Sigmoid colon (tissue), 7 donors: Measurements from ENCODE around the gene PAQR8. TPM values are rescaled to one million over a fixed set of nuclear protein-coding genes. Genes with fewer than 3 reads are reported as not detected.

ENCODE experiments used
- DNase-seq: peaks from one replicate; pipeline ENCODE4 v3.0.0-alpha.2; 2019
- H3K27ac ChIP-seq, 4 donors: fragments of 200-600 bp; sonication (generic); one replicate each; pipeline ENCODE4 v1.5.1; 2016 to 2019; ENCODE audit warnings: mild to moderate bottlenecking in 1 of 4
- H3K27me3 ChIP-seq, 3 donors: fragments of 200-600 bp; sonication (generic); one replicate each; pipeline ENCODE4 v1.5.1; 2019; ENCODE audit warnings: mild to moderate bottlenecking in 1 of 3
- H3K36me3 ChIP-seq, 4 donors: fragments of 200-600 bp; sonication (generic); one replicate each; pipeline ENCODE4 v1.5.1; 2016 to 2019
- H3K4me1 ChIP-seq, 4 donors: fragments of 200-600 bp; sonication (generic); one replicate each; pipeline ENCODE4 v1.5.1; 2017 to 2019
- H3K4me3 ChIP-seq, 4 donors: fragments of 200-600 bp; sonication (generic); one replicate each; pipeline ENCODE4 v1.5.1; 2017 to 2019; ENCODE audit warnings: mild to moderate bottlenecking in 2 of 4, moderate library complexity in 1 of 4
- H3K9me3 ChIP-seq, 4 donors: fragments of 200-600 bp in 3 of 4; sonication (generic) in 3 of 4; one replicate each; pipeline versions ENCODE4 v1.5.1 to v1.6.1; 2013 to 2019
- EP300 ChIP-seq, 4 donors: sonication (generic); formaldehyde crosslinking; IDR thresholded peaks; one replicate each; pipeline ENCODE4 v1.6.1; 2017; ENCODE audit warnings: antibody characterized with exemption in 4 of 4
- POLR2A ChIP-seq, 2 donors: fragments of 450-650 bp; IDR thresholded peaks; one replicate each; pipeline ENCODE4 v1.6.1; 2016; ENCODE audit warnings: antibody characterized with exemption in 2 of 2, mild to moderate bottlenecking in 2 of 2, moderate library complexity in 2 of 2
- POLR2AphosphoS5 ChIP-seq, 4 donors: sonication (generic); formaldehyde crosslinking; IDR thresholded peaks; one replicate each; pipeline ENCODE4 v1.6.1; 2017; ENCODE audit warnings: antibody characterized with exemption in 4 of 4
- WGBS, 2 donors: extraction: QIAGEN DNeasy Blood & Tissue Kit; methylation state at CpG; one replicate each; pipeline ENCODE4 v1.1.7; 2013; 5-methylcytosine and 5-hydroxymethylcytosine counted together
- intact Hi-C: fragments of 100-400 bp; cut with DNase I; formaldehyde crosslinking; loops from one replicate; pipeline ENCODE4 v1.15.1; 2023
- polyA plus RNA-seq, 3 donors: library from polyadenylated mRNA; stranded (reverse); fragments of 200-250 nt; gene quantifications; one replicate each; pipeline ENCODE4 v1.2.3, GENCODE V29; 2013
- total RNA-seq, 4 donors: library from RNA; depleted of rRNA; stranded (reverse); fragments of >200 nt; gene quantifications; one replicate each; pipeline ENCODE4 v1.1.0, GENCODE V29; 2016
- TF ChIP-seq, protein P1 (sequence below), 4 experiments: fragments of 450-650 bp in 3 of 4; fragments of 200-600 bp in 1 of 4; IDR thresholded peaks; one replicate each; pipeline ENCODE4 v1.5.1; 2016 to 2019; ENCODE audit warnings: antibody characterized with exemption in 4 of 4, mild to moderate bottlenecking in 3 of 4, moderate library complexity in 2 of 4
- donor health status: healthy with polysubstance abuse.
- donor health status: Bipolar disorder and iron deficiency.
- donor health status: healthy.

Gene PAQR8
- total and polyA plus RNA-seq, 7 donors, result 12.2 to 49.2 (median 15.6) TPM

GRCh38 chr6:52352239-52353018, 9.5 kb upstream of the PAQR8 start:
- WGBS, 2 donors, result 6 to 23% methylated on average over 5 of the region's 5 CpGs
- no peaks in the 10 kb centered on the region for H3K36me3 ChIP-seq
- TF ChIP-seq POLR2AphosphoS5 (IDR thresholded peaks at IDR 0.05) (peak in 1 of 4 donors; percentile 42), POLR2A (IDR thresholded peaks at IDR 0.05) (no peak)
- no peak for DNase-seq
- H3K4me3 ChIP-seq, result no peak overlapping the region
- H3K27ac ChIP-seq, result peak overlapping the region in 3 of 4 donors; percentile 24 to 65 (median 65)
- no peaks in the 10 kb centered on the region for H3K9me3 ChIP-seq
- intact Hi-C loops, result no loop called here
- H3K4me1 ChIP-seq, result peaks cover 0 to 16% (median 12%) of the 10 kb centered on the region in 4 donors
- no peaks in the 10 kb centered on the region for H3K27me3 ChIP-seq

GRCh38 chr6:52356017-52356416, 5.9 kb upstream of the PAQR8 start:
- DNase-seq, result no peak
- Histone ChIP-seq H3K4me1 (peaks cover 0 to 36% (median 33%) of the 10 kb centered on the region in 4 donors), H3K36me3 (no peaks in the 10 kb centered on the region), H3K9me3 (no peaks in the 10 kb centered on the region), H3K27ac (no peak overlapping the region), H3K27me3 (no peaks in the 10 kb centered on the region), H3K4me3 (no peak overlapping the region)
- 45 to 55% methylated on average over 2 of the region's 2 CpGs for WGBS, 2 donors
- intact Hi-C loops, result no loop called here
- TF ChIP-seq, protein P1, sequence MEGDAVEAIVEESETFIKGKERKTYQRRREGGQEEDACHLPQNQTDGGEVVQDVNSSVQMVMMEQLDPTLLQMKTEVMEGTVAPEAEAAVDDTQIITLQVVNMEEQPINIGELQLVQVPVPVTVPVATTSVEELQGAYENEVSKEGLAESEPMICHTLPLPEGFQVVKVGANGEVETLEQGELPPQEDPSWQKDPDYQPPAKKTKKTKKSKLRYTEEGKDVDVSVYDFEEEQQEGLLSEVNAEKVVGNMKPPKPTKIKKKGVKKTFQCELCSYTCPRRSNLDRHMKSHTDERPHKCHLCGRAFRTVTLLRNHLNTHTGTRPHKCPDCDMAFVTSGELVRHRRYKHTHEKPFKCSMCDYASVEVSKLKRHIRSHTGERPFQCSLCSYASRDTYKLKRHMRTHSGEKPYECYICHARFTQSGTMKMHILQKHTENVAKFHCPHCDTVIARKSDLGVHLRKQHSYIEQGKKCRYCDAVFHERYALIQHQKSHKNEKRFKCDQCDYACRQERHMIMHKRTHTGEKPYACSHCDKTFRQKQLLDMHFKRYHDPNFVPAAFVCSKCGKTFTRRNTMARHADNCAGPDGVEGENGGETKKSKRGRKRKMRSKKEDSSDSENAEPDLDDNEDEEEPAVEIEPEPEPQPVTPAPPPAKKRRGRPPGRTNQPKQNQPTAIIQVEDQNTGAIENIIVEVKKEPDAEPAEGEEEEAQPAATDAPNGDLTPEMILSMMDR (IDR thresholded peaks at IDR 0.05), result no peak
- TF ChIP-seq POLR2AphosphoS5 (IDR thresholded peaks at IDR 0.05), result no peak
- no peak for TF ChIP-seq EP300 (IDR thresholded peaks at IDR 0.05)
- no peak for TF ChIP-seq POLR2A (IDR thresholded peaks at IDR 0.05)

- WGBS, 2 donors, result 73 to 88% methylated on average over 1 of the region's 1 CpG
- Histone ChIP-seq H3K4me1 (peaks cover 0 to 49% (median 39%) of the 10 kb centered on the region in 4 donors), H3K27me3 (no peaks in the 10 kb centered on the region), H3K36me3 (no peaks in the 10 kb centered on the region), H3K27ac (peak overlapping the region; percentile 72 to 91 (median 87)), H3K4me3 (no peak overlapping the region), H3K9me3 (no peaks in the 10 kb centered on the region)
- TF ChIP-seq POLR2AphosphoS5 (IDR thresholded peaks at IDR 0.05) (no peak), EP300 (IDR thresholded peaks at IDR 0.05) (no peak), POLR2A (IDR thresholded peaks at IDR 0.05) (no peak)
- TF ChIP-seq, protein P1 (IDR thresholded peaks at IDR 0.05), result no peak
- intact Hi-C loops, result no loop called here
- DNase-seq, result no peak
Measured at GRCh38 chr6:52359403-52359802, 2.5 kb upstream of the PAQR8 start.

DNA sequence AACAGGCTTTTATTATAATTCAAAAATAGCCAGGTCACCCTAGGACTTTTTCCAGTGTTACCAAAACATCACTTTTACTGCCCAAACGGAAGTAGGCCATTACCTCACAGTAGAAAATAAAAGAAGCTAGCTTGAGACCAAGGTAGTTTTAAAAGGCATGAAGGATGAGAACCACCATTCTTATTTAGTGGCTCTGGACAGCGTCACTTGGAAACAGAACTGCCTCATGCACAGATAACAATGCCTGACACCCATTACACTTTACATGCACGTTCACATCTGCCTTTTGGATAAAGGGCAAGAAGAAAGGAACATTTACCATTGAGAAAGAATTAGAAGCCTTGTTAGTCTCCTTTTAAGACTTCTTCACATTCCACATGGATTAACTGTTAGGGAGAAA, 1.9 kb upstream of the PAQR8 start:
- Histone ChIP-seq H3K4me1 (peaks cover 0 to 54% (median 46%) of the 10 kb centered on the region in 4 donors), H3K9me3 (no peaks in the 10 kb centered on the region), H3K36me3 (no peaks in the 10 kb centered on the region), H3K27me3 (no peaks in the 10 kb centered on the region), H3K27ac (peak overlapping the region; percentile 72 to 91 (median 87)), H3K4me3 (no peak overlapping the region)
- TF ChIP-seq, protein P1 (IDR thresholded peaks at IDR 0.05), result no peak
- no peak for TF ChIP-seq POLR2A (IDR thresholded peaks at IDR 0.05)
- TF ChIP-seq POLR2AphosphoS5 (IDR thresholded peaks at IDR 0.05), result peak; percentile 31 to 79 (median 76)
- TF ChIP-seq EP300 (IDR thresholded peaks at IDR 0.05), result no peak
- intact Hi-C loops, result loop anchor here (2.0 to 5.0 kb wide), 2 partner anchors 41 to 58 kb away; no protein-coding TSS in a partner anchor
- DNase-seq, result no peak
- WGBS, 2 donors, result 82 to 92% methylated on average over 3 of the region's 3 CpGs

DNA sequence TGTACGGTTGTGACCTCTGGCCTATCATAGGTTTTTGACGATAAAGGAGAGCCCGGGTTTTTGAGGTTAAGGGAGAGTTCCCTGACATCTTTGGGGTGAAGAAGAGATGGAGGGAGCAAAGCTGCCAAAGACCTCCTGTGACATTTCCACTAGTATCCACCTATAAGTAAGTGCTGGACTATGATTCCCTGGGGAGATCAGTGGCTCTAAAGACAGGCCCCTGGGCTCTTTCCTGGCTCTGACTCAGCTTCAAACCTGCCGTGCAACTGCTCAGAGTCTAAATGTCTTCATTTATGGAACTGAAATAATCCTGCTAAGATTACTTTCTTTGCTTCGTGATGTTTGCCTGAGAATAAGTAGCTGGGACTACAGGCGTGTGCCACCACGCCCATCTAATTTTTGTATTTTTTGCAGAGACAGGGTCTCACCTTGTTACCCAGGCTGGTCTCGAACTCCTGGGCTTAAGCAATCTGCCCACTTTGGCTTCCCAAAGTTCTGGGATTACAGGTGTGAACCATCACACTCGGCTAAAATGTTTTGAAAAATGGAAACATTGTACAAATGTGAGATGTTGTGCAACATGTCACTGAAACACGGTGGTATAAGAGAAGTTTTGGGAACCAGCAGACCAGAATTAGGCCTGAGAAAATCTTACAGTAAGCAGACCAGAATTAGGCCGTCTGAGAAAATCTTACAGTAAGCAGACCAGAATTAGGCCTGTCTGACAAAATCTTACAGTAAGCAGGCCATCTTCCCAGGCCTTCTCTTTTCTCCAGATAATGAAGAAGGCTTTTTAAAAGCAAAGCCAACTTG, 1.1 kb upstream of the PAQR8 start:
- peak in 1 of 4 donors; percentile 3 for TF ChIP-seq POLR2AphosphoS5 (IDR thresholded peaks at IDR 0.05)
- TF ChIP-seq, protein P1 (IDR thresholded peaks at IDR 0.05), result no peak
- intact Hi-C loops, result loop anchor here (2.0 to 5.0 kb wide), 2 partner anchors 40 to 59 kb away; no protein-coding TSS in a partner anchor
- Histone ChIP-seq H3K27me3 (no peaks in the 10 kb centered on the region), H3K9me3 (no peaks in the 10 kb centered on the region), H3K36me3 (no peaks in the 10 kb centered on the region), H3K27ac (peak overlapping the region; percentile 72 to 91 (median 87)), H3K4me3 (peak overlapping the region in 2 of 4 donors; percentile 95 to 96), H3K4me1 (peaks cover 0 to 62% (median 51%) of the 10 kb centered on the region in 4 donors)
- DNase-seq, result no peak
- WGBS, 2 donors, result 75 to 81% methylated on average over 11 of the region's 11 CpGs
